Fibroblast of skin of back (primary cell): ENCODE results near the gene AVPR2.

Source experiments
- DNase-seq: peaks from one replicate; pipeline ENCODE4 v3.0.0-alpha.2; 2013

The AVPR2 gene

DNA sequence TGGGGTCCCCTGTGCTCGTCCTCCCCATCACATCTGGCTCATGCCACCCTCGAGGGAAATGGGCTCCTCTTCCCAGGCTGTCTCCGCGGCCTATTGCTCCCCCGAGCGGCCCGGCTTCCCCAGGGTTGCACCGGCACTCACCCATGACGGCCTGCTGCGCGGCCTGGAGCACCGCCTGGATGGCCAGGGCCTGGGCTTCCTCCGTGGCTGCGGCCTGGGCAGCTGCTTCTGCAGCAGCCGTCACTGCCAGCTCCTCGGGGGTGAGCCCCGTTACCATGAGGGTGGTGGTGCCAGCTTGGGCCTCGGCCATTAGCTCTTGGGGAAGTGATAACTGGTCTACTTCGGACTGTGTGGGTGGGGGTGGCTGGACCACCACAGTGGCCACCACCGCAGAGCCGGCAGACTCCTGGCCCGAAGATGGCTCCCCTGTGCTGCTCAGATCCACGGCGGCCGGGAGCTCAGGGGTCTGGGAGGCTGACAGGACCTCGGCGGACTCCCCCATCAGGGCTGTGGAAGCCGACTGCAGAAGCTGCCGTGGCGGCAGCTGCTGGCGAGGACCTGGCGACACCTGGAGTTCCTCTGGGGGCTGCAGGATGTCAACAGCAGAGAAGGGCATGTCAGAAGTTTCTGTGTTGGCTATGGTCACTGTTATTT lies 48.0 kb downstream of the AVPR2 start:
- no peak for DNase-seq

DNA sequence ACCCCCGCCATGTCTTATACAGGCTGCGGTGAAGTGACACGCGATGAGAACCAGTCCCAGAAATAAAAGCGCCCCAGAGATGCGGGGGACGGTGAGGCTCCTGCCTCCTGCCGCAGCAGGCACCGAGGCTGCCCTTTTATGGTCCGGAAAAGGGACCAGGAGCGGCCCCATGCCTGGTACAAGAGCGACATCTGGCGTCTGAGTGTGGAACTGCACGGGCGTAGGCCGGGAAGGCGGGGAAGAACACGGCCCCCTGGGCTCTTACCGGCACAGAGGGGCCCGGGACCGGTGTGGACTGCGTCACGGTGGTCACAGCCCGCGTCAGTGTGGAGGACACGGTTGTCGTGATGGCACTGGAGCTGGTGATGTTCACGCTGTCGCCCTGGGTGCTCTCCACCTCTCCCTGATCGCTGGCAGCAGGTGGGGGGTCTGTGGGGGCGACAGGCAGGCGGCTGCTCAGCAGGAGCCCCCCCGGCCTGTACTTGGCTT lies 48.9 kb downstream of the AVPR2 start:
- DNase-seq = peak; percentile 71

- DNase-seq = no peak
Observed at GRCh38 chrX:153953892-153954557, 49.6 kb downstream of the AVPR2 start.

DNA sequence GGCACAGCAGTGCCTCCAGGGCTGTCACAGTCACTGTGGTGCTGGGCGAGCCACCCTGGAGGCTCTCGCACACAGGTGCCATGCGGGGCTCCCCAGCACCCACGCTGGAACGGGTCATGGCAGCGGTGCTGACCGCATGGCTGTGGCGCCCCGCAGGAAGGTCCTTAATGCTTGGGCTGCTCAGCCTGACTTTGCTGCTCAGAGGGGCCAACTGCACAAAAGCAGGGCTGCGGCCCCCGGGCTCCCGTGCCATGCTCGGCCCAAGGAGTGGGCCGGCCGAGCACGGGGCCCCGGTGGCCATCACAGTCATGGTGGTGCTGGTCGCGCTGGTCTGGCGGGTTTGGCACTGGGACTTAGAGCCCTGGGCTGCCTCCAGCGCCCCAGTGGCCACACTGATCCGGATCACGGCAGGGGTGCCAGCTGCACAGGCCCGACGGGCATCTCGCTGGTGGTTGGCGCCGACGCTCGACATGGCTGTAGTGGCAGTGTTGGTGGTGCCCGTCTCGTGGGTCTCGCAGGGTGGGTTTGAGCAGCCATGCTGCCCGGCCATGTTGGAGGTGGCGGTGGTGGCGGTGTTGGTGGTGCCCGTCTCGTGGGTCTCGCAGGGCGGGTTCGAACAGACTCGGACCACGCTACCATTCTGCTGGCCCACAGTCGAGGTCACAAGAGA lies 50.2 kb downstream of the AVPR2 start:
- no peak for DNase-seq

DNA sequence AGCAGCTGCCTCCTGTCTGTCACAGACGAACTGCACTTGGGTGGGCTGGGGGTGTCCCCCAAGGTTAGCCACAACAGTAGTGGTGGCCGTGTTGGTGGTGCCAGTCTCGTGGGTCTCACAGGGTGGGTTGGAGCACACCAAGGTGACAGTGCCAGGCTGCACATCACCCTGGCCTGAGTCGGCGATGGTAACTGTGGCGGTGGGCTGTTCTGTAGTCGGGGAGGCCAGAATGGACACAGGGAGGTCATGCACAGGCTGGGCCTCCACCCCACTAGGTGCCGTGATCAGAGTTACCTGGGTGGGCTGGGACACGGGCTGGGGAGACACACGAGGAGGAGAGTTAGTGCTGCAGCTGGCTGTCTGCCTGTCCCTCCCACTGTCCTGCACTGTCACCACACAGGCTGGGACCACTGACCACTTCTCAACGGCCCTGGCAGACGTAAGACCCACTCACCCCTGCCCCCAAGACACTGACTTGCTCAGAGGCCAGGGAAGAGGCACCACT lies 50.8 kb downstream of the AVPR2 start:
- DNase-seq = no peak

GRCh38 chrX:153956044-153956907 lies 51.8 kb downstream of the AVPR2 start:
- no peak for DNase-seq
